Fibroblast of villous mesenchyme (primary cell): ENCODE measurements around the gene WDR90. TPM values are rescaled to one million over a fixed set of nuclear protein-coding genes. Genes with fewer than 3 reads are reported as not detected.

ENCODE experiments used
- DNase-seq: peaks from one replicate; pipeline ENCODE4 v3.0.0-alpha.2; 2010; ENCODE audit warnings: low read depth
- H3K4me3 ChIP-seq: 2 replicates; pipeline ENCODE4 v1.5.1; 2011; ENCODE audit warnings: low read depth, mild to moderate bottlenecking, low read length
- total RNA-seq: library from RNA; depleted of rRNA; stranded (reverse); fragments of >200 nt; gene quantifications from 2 replicates; pipeline ENCODE4 v1.2.3, GENCODE V29; 2012
- TF ChIP-seq, protein P1 (sequence below): IDR thresholded peaks from 2 replicates; pipeline ENCODE4 v1.5.1; 2012; ENCODE audit warnings: low read depth, mild to moderate bottlenecking, low read length; ENCODE audit not compliant: insufficient read depth

The WDR90 gene
- total RNA-seq, 1 donor: 12.5 TPM

DNA sequence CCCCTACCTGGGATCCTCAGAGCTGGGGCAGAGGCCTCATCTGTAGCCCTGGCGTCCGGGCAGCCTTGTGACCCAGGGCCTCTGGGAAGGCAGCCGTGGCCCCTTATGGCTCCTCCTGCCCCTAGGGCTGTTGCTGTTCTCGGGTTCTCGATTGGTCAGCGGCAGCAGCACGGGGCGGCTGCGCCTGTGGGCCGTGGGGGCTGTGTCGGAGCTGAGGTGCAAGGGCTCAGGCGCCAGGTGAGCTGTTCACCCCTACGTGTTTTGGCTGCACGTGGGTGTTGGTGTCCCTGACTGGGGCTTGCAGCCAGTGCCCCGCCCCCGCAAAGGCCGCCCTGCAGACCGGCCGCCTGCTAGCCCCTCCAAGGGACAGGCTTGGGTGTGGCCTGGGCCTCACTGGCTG is 12.9 kb downstream of the WDR90 start:
- TF ChIP-seq, protein P1, sequence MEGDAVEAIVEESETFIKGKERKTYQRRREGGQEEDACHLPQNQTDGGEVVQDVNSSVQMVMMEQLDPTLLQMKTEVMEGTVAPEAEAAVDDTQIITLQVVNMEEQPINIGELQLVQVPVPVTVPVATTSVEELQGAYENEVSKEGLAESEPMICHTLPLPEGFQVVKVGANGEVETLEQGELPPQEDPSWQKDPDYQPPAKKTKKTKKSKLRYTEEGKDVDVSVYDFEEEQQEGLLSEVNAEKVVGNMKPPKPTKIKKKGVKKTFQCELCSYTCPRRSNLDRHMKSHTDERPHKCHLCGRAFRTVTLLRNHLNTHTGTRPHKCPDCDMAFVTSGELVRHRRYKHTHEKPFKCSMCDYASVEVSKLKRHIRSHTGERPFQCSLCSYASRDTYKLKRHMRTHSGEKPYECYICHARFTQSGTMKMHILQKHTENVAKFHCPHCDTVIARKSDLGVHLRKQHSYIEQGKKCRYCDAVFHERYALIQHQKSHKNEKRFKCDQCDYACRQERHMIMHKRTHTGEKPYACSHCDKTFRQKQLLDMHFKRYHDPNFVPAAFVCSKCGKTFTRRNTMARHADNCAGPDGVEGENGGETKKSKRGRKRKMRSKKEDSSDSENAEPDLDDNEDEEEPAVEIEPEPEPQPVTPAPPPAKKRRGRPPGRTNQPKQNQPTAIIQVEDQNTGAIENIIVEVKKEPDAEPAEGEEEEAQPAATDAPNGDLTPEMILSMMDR: no peak
- H3K4me3 ChIP-seq: no peak overlapping the region
- DNase-seq: no peak

DNA sequence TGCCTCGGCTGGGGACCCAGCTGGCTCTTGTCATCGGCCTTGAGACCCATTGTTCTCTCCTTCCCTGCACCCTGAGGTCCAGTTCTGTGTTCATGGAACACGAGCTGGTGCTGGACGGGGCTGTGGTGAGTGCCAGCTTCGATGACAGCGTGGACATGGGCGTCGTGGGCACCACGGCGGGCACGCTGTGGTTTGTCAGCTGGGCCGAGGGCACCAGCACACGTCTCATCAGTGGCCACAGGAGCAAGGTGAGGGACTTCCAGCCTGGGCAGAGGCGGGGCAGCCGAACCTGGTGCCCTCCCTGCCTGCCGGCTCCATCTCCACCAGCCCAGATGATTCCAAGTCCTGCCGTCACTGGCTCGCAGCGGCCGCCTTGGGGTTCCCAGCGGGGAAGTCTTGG is 13.4 kb downstream of the WDR90 start:
- H3K4me3 ChIP-seq: no peak overlapping the region
- DNase-seq: no peak
- TF ChIP-seq, protein P1: no peak

DNA sequence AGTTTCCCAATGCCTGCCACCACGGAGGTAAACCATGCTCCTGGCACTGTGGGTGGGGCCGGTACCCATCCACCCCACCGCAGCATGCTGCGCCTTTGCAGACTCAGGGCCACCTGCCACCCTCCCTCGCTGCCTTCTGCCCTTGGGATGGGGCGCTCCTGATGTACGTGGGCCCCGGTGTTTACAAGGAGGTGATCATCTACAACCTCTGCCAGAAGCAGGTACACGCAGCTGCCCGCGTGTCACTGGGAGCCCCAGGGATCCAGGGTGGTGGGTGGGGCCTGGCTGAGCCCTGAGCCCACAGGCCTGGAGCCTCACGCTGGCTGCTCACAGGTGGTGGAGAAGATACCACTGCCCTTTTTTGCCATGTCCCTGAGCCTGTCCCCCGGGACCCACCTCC is 17.4 kb downstream of the WDR90 start:
- H3K4me3 ChIP-seq: no peak overlapping the region
- TF ChIP-seq, protein P1: no peak
- no peak for DNase-seq

DNA sequence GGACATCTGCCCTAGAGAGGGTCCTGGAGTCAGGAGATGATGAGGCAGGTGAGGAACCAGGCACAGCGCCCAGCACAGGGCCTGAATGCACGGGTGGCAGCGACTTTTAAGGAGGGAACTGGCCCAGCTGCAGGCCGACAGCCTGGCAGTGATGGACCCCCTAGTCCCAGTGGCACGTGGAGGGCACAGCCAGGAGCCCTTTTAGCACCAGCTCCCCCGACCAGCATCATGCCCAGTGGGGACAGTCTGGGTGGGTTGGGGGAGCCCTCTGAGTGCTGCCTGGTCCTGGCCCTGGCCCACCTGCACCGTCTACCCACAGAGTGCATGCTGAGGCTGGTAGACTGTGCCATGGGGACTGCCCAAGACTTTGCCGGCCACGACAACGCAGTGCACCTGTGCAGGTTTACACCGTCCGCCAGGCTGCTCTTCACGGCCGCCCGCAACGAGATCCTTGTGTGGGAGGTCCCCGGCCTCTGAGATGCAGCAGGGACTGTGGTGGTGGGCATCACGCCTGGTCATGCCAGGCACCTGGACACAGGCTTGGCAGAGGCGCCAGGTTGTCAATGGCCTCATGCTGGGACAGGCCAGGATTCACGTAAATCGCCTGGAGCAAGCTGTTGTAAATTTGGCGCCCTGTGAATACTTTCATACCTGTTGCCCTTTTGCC is 18.1 kb downstream of the WDR90 start:
- H3K4me3 ChIP-seq: no peak overlapping the region
- TF ChIP-seq, protein P1: no peak
- no peak for DNase-seq

DNA sequence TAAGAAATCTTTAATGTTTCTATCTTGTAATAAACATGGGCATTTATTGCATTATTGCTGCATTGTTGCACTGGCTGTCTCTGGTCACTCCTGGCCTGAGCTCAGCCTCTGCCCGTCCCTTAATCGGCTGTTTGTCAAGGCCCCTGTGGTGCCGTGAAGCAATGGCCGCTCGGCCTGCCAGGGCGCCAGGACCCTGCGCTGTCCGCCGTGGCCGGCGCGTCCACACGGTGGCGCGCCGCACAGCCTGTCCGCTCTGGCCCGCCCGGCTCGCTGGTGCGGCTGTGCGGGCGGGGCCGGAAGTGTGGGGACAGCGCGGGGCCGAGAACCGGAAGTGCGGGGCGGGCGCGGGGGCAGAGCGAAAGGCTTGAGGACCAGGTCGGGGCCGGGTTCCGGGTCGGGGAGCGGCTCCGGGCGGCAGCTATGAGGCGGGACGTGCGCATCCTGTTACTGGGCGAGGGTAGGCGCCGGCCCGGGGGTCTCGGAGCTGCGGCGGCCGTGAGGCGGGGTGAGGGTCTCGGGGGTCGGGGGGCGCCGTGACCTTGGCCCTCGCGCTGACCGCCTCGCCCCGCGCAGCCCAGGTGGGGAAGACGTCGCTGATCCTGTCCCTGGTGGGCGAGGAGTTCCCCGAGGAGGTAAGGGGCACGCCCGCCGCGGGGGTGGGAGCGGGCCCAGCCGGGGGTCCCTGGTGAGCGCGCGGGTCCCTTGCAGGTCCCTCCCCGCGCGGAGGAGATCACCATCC is 18.8 kb downstream of the WDR90 start, which contains the start of gene RHOT2:
Gene RHOT2, plus strand, starts transcription at position 353 of the 739 bp plus-strand sequence. Its CDS starts 68 bp downstream, at position 421.
- TF ChIP-seq, protein P1: peak; percentile 71
- DNase-seq: peak; percentile 92
- H3K4me3 ChIP-seq: peak within 1 kb of the TSS; percentile 86

DNA sequence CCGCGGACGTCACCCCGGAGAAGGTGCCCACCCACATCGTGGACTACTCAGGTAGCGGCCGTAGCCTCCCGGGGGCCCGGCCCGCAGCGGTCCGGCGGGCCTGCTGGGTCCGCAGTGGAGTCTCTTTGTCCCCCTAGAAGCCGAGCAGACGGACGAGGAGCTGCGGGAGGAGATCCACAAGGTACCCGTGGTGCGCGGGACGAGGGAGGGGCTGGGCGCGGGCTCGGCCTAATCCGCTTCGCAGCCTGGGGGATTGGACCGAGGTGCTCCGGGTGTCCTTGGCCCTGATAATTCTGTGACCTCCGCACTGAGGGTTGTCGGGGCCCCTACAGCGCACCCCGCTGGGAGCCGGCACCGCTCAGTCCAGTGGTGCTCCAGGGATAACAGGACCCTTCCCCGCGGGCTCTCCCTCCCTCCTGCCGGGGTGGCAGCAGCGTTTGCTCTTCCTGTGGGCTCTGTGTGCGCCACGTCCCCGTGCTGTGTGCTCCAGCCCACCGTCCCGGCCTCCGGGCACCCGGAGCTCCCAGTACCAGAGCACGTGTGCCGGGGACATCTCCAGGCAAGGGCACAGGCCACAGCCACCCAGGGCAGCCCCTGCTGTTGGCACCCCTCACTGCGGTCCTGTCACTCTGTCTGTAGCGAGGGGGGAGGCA is 19.5 kb downstream of the WDR90 start:
- H3K4me3 ChIP-seq: peak overlapping the region; percentile 86
- TF ChIP-seq, protein P1: no peak
- DNase-seq: no peak
